ENCODE data around the gene MRPL2.

MRPL2 gene

DNA sequence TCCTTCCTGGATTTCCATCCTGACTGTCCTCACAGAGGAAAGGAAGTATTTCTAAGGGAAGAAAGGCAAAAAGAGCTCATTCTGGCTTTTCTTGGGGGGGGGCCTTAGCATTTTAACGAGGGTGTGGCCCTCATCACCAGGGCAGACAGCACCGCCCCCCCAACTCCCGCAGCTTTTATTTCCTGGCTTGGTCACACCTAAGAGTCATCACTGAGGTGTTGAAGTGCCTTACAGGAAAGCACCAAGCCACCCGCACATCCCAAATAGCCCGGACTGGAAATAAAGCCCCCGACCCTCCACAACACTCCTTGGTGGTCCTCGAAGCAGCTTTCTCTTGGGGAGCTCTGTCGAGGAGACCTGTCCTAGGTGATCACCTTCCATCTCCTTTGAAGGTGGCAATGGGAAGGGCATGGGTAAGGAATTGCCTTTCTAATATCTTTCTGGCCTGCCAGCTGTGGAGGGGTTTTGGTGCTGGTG is 18.1 kb upstream of the MRPL2 start:
- Histone ChIP-seq H4K91ac (ENCODE audit: low read length) (no peak overlapping the region), H3K79me1 (replicated peaks; ENCODE audit: low read length, poor library complexity, severe bottlenecking) (peaks cover 3% of the 10 kb centered on the region), H3K27ac (ENCODE audit: low read length, poor library complexity, severe bottlenecking) (peak overlapping the region; percentile 85), H3K36me3 (ENCODE audit: control insufficient read depth in 1 of 2, insufficient read depth in 2 of 2, low read depth in 1 of 2, low read length in 2 of 2) (peaks cover 14 to 18% of the 10 kb centered on the region in 2 experiments), H3K4me3 (ENCODE audit: insufficient read depth in 1 of 2, low read depth in 1 of 2, low read length in 2 of 2) (peak overlapping the region; percentile 89 to 95), H3K23ac (ENCODE audit: low read length in 2 of 2) (no peak overlapping the region), H3K27me3 (ENCODE audit: control insufficient read depth in 1 of 2, insufficient read depth in 1 of 2, low read length in 2 of 2) (no peaks in the 10 kb centered on the region), H3K9ac (ENCODE audit: low read length) (peak overlapping the region; percentile 91), H3K9me3 (ENCODE audit: control insufficient read depth, low read length) (no peaks in the 10 kb centered on the region), H2BK12ac (ENCODE audit: low read length in 2 of 2) (peak overlapping the region in 1 of 2 experiments; percentile 15), H3K4me1 (ENCODE audit: control insufficient read depth, insufficient read depth, low read depth, low read length) (peaks cover 33% of the 10 kb centered on the region), H2BK5ac (ENCODE audit: low read depth, low read length, poor library complexity, severe bottlenecking) (no peak overlapping the region), H4K8ac (ENCODE audit: low read length) (peak overlapping the region; percentile 47), H2BK15ac (ENCODE audit: low read depth, poor library complexity, severe bottlenecking) (peak overlapping the region; percentile 36), H3K14ac (ENCODE audit: low read length in 2 of 2) (peak overlapping the region in 1 of 2 experiments; percentile 91), H3K4ac (ENCODE audit: low read depth in 1 of 2, low read length in 2 of 2) (peak overlapping the region; percentile 1 to 80), H2BK120ac (ENCODE audit: low read depth, low read length) (peak overlapping the region; percentile 11), H2AK5ac (ENCODE audit: low read length, severe bottlenecking) (peak overlapping the region; percentile 65), H3K18ac (ENCODE audit: low read depth in 1 of 2, low read length in 2 of 2) (peak overlapping the region in 1 of 2 experiments; percentile 80), H3K4me2 (ENCODE audit: low read length, poor library complexity, severe bottlenecking) (peak overlapping the region; percentile 86), H2AFZ (ENCODE audit: low read depth, low read length) (no peak overlapping the region)
- WGBS = 19% methylated on average over 5 of the region's 8 CpGs
- DNase-seq = no peak

DNA sequence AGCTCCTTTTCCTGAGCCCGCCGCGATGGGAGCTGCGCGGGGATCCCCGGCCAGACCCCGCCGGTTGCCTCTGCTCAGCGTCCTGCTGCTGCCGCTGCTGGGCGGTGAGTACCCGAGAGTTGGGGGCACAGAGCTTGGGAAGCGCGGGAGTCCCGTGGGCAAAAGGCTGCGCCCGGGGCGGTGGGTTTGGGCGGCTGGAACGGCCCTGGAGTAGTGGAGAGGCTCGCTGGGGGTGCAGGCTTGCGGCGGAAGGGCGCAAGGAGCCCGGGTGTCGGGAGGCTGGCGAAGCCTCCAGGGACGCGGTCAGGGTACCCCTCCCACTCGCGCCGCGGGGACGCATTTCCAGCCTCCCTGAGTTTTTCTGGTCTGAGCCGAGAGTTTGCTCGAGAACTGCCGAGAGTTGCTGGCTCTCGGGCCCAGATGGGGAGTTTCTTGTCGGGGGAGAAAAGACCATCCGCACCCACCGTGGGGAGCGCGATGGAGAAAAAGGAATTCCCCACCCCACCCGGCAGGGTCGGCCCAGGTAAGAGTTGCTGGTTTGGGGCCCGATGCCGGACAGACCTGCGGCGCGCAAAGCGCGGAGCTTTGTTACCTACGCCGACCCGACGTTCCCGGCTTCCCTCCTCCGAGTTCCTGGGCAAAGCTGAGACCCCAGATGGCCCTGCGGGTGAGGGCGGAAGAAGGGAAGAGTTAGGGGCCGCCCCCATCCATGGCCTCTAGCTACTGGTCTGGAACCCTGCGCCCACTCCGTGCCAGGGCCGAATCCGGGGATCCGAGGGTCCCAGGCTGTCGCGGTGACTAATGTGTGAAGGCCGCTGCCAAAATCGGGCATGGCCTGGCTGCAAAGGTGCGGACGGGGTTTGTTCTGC is 17.5 kb upstream of the MRPL2 start:
- Histone ChIP-seq H2AFZ (ENCODE audit: low read depth, low read length) (peak overlapping the region; percentile 54), H3K14ac (ENCODE audit: low read length in 2 of 2) (peak overlapping the region; percentile 36 to 96), H3K4me2 (ENCODE audit: low read length, poor library complexity, severe bottlenecking) (peak overlapping the region; percentile 86), H3K4ac (ENCODE audit: low read depth in 1 of 2, low read length in 2 of 2) (peak overlapping the region; percentile 75 to 80), H2BK15ac (ENCODE audit: low read depth, poor library complexity, severe bottlenecking) (peak overlapping the region; percentile 16), H2BK120ac (ENCODE audit: low read depth, low read length) (peak overlapping the region; percentile 11), H2BK12ac (ENCODE audit: low read length in 2 of 2) (no peak overlapping the region), H2BK5ac (ENCODE audit: low read depth, low read length, poor library complexity, severe bottlenecking) (peak overlapping the region; percentile 54), H3K23ac (ENCODE audit: low read length in 2 of 2) (peak overlapping the region in 1 of 2 experiments; percentile 38), H4K91ac (ENCODE audit: low read length) (peak overlapping the region; percentile 53), H3K4me1 (ENCODE audit: control insufficient read depth, insufficient read depth, low read depth, low read length) (peaks cover 36% of the 10 kb centered on the region), H3K18ac (ENCODE audit: low read depth in 1 of 2, low read length in 2 of 2) (peak overlapping the region; percentile 80 to 95), H4K8ac (ENCODE audit: low read length) (peak overlapping the region; percentile 27), H3K79me1 (replicated peaks; ENCODE audit: low read length, poor library complexity, severe bottlenecking) (peaks cover 3% of the 10 kb centered on the region), H3K27me3 (ENCODE audit: control insufficient read depth in 1 of 2, insufficient read depth in 1 of 2, low read length in 2 of 2) (no peaks in the 10 kb centered on the region), H3K27ac (ENCODE audit: low read length, poor library complexity, severe bottlenecking) (peak overlapping the region; percentile 85), H3K36me3 (ENCODE audit: control insufficient read depth in 1 of 2, insufficient read depth in 2 of 2, low read depth in 1 of 2, low read length in 2 of 2) (peaks cover 18 to 22% of the 10 kb centered on the region in 2 experiments), H2AK5ac (ENCODE audit: low read length, severe bottlenecking) (peak overlapping the region; percentile 4), H3K9ac (ENCODE audit: low read length) (peak overlapping the region; percentile 91), H3K9me3 (ENCODE audit: control insufficient read depth, low read length) (no peaks in the 10 kb centered on the region), H3K4me3 (ENCODE audit: insufficient read depth in 1 of 2, low read depth in 1 of 2, low read length in 2 of 2) (peak overlapping the region; percentile 89 to 95)
- under 1% methylated on average over 72 of the region's 72 CpGs for WGBS
- DNase-seq = peak; percentile 65

DNA sequence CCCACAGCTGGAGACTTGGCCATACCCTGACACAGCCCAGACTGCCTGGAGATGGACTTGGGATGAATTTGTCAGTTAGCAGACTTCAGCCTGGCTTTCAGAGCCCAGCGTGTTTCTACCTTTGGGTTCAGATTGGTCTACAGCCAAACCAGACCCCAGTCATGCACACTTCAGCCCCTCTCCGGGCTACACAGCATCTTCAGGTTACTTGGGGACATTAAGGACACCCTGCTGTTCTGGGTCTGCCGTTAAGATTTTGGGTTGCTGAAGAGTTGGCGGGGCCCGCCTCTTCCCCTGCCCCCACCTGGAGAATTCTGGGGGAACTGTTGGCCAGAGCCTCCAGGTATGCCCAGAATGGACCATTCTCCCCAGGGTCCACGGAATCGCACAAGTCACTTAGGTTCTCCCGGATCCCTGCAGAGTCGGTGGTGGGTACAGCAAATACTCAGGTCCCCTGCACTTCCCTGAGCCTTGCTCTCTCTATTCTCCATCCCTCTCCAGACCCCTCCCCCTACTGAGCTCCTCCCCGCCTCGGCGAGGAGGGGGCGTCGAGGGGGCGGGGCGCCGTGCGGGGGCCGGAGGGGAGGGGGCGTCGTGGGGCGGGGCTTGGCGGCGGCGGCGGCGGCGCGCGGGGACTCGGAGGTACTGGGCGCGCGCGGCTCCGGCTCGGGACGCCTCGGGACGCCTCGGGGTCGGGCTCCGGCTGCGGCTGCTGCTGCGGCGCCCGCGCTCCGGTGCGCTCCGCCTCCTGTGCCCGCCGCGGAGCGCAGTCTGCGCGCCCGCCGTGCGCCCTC is 16.6 kb upstream of the MRPL2 start, which contains the start of gene PTK7:
PTK7 (plus strand) TSS at position 645 of the 794 bp plus-strand sequence. CDS start 175 bp downstream, outside the sequence.
- Histone ChIP-seq H2BK12ac (ENCODE audit: low read length in 2 of 2) (peak within 1 kb of the TSS; percentile 28 to 52), H3K4me1 (ENCODE audit: control insufficient read depth, insufficient read depth, low read depth, low read length) (peaks cover 38% of the 10 kb centered on the region), H3K4me3 (ENCODE audit: insufficient read depth in 1 of 2, low read depth in 1 of 2, low read length in 2 of 2) (peak within 1 kb of the TSS; percentile 89 to 95), H2BK5ac (ENCODE audit: low read depth, low read length, poor library complexity, severe bottlenecking) (peak within 1 kb of the TSS; percentile 94), H3K14ac (ENCODE audit: low read length in 2 of 2) (peak within 1 kb of the TSS; percentile 36 to 96), H3K27me3 (ENCODE audit: control insufficient read depth in 1 of 2, insufficient read depth in 1 of 2, low read length in 2 of 2) (no peaks in the 10 kb centered on the region), H3K9me3 (ENCODE audit: control insufficient read depth, low read length) (no peaks in the 10 kb centered on the region), H3K9ac (ENCODE audit: low read length) (peak within 1 kb of the TSS; percentile 91), H3K4ac (ENCODE audit: low read depth in 1 of 2, low read length in 2 of 2) (peak within 1 kb of the TSS; percentile 75 to 80), H2AFZ (ENCODE audit: low read depth, low read length) (peak within 1 kb of the TSS; percentile 54), H3K27ac (ENCODE audit: low read length, poor library complexity, severe bottlenecking) (peak within 1 kb of the TSS; percentile 97), H3K4me2 (ENCODE audit: low read length, poor library complexity, severe bottlenecking) (peak within 1 kb of the TSS; percentile 86), H3K79me1 (replicated peaks; ENCODE audit: low read length, poor library complexity, severe bottlenecking) (peaks cover 3% of the 10 kb centered on the region), H3K23ac (ENCODE audit: low read length in 2 of 2) (peak within 1 kb of the TSS in 1 of 2 experiments; percentile 38), H3K36me3 (ENCODE audit: control insufficient read depth in 1 of 2, insufficient read depth in 2 of 2, low read depth in 1 of 2, low read length in 2 of 2) (peaks cover 26 to 29% of the 10 kb centered on the region in 2 experiments), H3K18ac (ENCODE audit: low read depth in 1 of 2, low read length in 2 of 2) (peak within 1 kb of the TSS; percentile 80 to 95), H2AK5ac (ENCODE audit: low read length, severe bottlenecking) (peak within 1 kb of the TSS; percentile 87), H2BK15ac (ENCODE audit: low read depth, poor library complexity, severe bottlenecking) (peak within 1 kb of the TSS; percentile 93), H4K91ac (ENCODE audit: low read length) (peak within 1 kb of the TSS; percentile 74), H2BK120ac (ENCODE audit: low read depth, low read length) (peak within 1 kb of the TSS; percentile 40), H4K8ac (ENCODE audit: low read length) (peak within 1 kb of the TSS; percentile 94)
- DNase-seq = peak; percentile 61
- 27% methylated on average over 7 of the region's 60 CpGs for WGBS

Data from mesenchymal stem cell (in vitro differentiated cells and primary cell).